ENCODE results near the gene SLC26A4.

The SLC26A4 gene

DNA sequence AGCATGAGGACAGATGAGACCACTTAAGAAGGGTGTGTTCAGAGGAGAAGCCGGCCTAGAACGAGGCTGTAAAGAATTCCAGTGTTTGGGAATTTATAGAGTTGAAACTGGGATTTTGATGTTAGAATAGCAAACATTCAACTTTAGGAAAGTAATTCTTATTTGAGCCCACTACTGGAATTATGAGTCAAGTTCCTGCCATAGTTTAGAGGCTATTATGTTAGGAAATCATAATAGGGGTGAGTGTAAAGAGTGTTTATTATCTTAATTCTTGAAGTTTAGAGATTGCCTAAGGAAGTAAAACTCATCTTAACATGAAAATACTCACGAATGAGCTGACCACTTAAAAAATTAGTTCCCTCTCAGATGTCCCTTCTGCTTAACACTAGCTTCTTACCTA, 85.4 kb downstream of the SLC26A4 start:
- no peak for DNase-seq (ENCODE audit: low read depth, low spot score)

- DNase-seq (ENCODE audit: low read depth, low spot score) = no peak
Observed at GRCh38 chr7:107751113-107751512, 90.5 kb downstream of the SLC26A4 start.

GRCh38 chr7:107754642-107755041, 94.0 kb downstream of the SLC26A4 start:
- DNase-seq (ENCODE audit: low read depth, low spot score) = no peak

DNA sequence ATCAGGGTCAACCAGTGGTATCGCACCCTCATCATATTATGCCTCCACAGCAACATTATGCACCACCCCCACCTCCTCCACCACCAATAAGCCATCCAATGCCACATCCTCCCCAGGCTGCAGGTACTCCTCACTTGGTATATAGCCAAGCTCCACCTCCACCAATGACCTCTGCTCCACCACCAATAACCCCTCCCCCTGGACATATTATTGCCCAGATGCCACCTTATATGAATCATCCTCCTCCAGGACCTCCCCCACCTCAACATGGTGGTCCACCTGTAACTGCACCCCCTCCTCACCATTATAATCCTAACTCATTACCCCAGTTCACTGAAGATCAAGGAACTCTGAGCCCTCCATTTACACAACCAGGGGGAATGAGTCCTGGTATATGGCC, 98.0 kb downstream of the SLC26A4 start:
- no peak for DNase-seq (ENCODE audit: low read depth, low spot score)

DNA sequence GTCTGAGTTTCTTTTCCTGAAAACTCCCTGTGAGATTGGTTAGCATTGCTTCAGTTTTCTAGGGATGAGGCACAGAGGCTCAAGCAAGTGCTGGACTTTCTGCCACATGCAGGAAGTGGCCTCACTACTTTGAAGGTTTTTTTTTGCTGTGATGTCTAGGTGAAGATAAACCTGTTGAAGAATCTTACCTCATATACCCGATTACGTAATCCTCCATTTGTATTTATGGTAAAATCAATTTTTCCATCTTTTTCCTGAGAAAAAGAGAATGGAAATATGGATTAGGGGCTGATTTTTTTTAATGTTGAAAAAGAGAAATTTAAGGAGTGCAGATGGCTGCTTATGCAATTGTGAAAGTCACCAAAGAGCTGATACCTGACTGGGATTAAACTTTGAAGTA, 106.8 kb downstream of the SLC26A4 start:
- no peak for DNase-seq (ENCODE audit: low read depth, low spot score)
